ENCODE measurements around the gene TM9SF2. TPM values are rescaled to one million over a fixed set of nuclear protein-coding genes. Genes with fewer than 3 reads are reported as not detected.

TM9SF2 gene
- total RNA-seq, 1 donor from 2014 or later, result 122 TPM

DNA sequence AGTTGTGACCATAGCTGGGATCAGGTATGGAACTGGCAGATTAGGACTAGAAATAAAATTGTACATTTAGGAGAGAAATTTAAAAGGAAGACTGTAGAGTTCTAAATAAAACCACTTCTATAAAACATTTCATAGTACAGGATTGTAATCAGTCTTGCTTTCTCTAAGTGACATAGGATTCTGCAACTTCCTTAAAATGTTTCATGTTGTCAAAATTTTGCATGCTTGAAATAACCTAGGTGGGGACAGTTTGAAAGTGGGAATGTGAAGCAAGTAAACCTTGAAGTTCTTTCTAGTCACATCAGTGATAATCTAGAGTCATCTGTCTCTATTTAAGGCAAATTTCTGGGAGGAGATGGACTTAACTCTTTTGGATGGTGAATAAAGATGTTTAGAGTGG, 6.7 kb downstream of the TM9SF2 start:
- H3K4me3 Mint-ChIP-seq (ENCODE audit: unreplicated experiment), result no peak overlapping the region
- H3K27me3 Mint-ChIP-seq (ENCODE audit: unreplicated experiment), result no peaks in the 10 kb centered on the region
- peaks cover 45% of the 10 kb centered on the region for H3K4me1 Mint-ChIP-seq (ENCODE audit: unreplicated experiment)
- H3K9me3 Mint-ChIP-seq (ENCODE audit: unreplicated experiment), result no peaks in the 10 kb centered on the region
- no peak overlapping the region for H3K27ac Mint-ChIP-seq (ENCODE audit: unreplicated experiment)
- H3K36me3 Mint-ChIP-seq (ENCODE audit: unreplicated experiment), result peaks cover 14% of the 10 kb centered on the region
- TF ChIP-seq, protein P1, sequence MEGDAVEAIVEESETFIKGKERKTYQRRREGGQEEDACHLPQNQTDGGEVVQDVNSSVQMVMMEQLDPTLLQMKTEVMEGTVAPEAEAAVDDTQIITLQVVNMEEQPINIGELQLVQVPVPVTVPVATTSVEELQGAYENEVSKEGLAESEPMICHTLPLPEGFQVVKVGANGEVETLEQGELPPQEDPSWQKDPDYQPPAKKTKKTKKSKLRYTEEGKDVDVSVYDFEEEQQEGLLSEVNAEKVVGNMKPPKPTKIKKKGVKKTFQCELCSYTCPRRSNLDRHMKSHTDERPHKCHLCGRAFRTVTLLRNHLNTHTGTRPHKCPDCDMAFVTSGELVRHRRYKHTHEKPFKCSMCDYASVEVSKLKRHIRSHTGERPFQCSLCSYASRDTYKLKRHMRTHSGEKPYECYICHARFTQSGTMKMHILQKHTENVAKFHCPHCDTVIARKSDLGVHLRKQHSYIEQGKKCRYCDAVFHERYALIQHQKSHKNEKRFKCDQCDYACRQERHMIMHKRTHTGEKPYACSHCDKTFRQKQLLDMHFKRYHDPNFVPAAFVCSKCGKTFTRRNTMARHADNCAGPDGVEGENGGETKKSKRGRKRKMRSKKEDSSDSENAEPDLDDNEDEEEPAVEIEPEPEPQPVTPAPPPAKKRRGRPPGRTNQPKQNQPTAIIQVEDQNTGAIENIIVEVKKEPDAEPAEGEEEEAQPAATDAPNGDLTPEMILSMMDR (IDR thresholded peaks at IDR 0.05), result no peak
- DNase-seq (ENCODE audit: extremely low spot score, unreplicated experiment), result no peak

DNA sequence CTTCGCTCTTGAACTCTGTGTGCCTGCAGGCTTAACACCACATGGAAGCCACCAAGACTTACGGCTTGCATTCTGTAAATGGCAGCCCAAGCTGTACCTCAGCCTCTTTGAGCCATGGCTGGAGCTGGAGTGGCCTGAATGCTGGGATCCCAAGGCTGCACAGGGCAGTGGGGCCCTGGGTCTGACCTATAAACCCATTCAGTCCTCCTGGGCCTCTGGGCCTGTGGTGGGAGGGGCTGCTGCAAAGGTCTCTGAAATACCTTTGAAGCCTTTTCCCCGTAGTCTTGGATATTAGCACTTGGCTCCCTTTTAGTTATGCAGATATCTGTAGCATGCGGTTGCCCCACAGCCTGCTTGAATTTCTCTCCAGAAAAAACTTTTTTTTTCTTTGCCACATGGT, 8.2 kb downstream of the TM9SF2 start:
- peaks cover 14% of the 10 kb centered on the region for H3K36me3 Mint-ChIP-seq (ENCODE audit: unreplicated experiment)
- H3K9me3 Mint-ChIP-seq (ENCODE audit: unreplicated experiment), result no peaks in the 10 kb centered on the region
- H3K27ac Mint-ChIP-seq (ENCODE audit: unreplicated experiment), result no peak overlapping the region
- peaks cover 42% of the 10 kb centered on the region for H3K4me1 Mint-ChIP-seq (ENCODE audit: unreplicated experiment)
- H3K27me3 Mint-ChIP-seq (ENCODE audit: unreplicated experiment), result no peaks in the 10 kb centered on the region
- TF ChIP-seq, protein P1 (IDR thresholded peaks at IDR 0.05), result no peak
- no peak overlapping the region for H3K4me3 Mint-ChIP-seq (ENCODE audit: unreplicated experiment)
- no peak for DNase-seq (ENCODE audit: extremely low spot score, unreplicated experiment)

DNA sequence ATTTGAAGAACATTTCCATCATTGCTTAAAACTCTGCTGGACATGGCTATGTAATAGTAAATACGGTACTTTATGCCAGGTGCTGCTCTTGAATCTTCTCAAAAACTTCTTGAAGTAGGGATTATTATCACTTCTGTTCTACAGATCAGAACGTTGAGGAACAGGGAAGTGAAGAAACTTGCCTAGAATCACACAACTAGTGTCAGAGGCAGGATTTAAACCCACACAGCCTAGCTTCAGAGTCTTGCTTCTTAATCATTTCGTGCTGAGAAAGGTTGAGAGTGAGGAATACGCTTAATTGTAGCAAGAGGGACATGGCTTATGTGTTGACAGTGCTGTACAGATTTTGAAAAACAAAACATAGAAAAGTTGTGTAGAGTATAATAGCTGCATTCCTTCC, 13.5 kb downstream of the TM9SF2 start:
- no peak overlapping the region for H3K27ac Mint-ChIP-seq (ENCODE audit: unreplicated experiment)
- H3K4me3 Mint-ChIP-seq (ENCODE audit: unreplicated experiment), result no peak overlapping the region
- TF ChIP-seq, protein P1 (IDR thresholded peaks at IDR 0.05), result no peak
- peaks cover 35% of the 10 kb centered on the region for H3K4me1 Mint-ChIP-seq (ENCODE audit: unreplicated experiment)
- DNase-seq (ENCODE audit: extremely low spot score, unreplicated experiment), result no peak
- H3K27me3 Mint-ChIP-seq (ENCODE audit: unreplicated experiment), result no peaks in the 10 kb centered on the region
- H3K36me3 Mint-ChIP-seq (ENCODE audit: unreplicated experiment), result peaks cover 8% of the 10 kb centered on the region
- H3K9me3 Mint-ChIP-seq (ENCODE audit: unreplicated experiment), result no peaks in the 10 kb centered on the region

DNA sequence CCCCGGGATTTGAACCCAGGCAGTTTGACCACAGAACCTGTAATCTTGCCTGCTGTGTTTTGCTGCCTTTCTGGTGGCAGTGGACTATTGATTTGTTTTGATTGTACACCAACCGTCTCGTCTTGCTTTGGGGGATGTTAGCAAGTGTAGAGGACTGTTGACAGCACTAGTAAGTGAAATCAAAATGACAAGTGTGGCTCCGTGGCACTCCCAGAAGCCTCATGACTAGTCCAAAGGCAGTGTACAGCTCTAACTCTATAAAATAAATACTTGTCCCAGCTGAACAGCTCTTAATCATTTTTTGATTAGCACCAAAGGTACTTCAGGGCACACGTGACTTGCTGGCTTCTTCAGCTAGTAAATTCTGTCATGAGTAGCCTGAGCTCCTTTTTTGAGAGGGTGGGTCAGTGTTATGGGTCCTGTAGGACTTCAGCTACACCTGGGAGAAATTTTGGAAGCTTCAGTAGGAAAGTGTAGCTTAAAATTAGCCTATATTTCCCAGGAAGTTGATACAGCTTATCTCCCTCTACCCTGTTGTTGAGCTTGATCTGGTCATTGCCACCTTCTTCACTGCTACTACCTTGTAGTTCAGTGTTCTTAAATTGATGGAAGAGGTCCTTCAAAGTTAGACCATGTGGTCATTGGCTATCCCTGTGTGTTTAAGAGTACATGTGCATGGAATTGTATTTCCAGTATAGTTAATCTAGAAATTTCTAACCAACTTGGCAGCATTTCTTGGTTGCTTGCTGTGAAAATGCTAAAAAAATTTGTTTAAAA, 15.1 kb downstream of the TM9SF2 start:
- Mint-ChIP-seq H3K9me3 (ENCODE audit: unreplicated experiment) (no peaks in the 10 kb centered on the region), H3K27ac (ENCODE audit: unreplicated experiment) (no peak overlapping the region), H3K27me3 (ENCODE audit: unreplicated experiment) (no peaks in the 10 kb centered on the region), H3K4me3 (ENCODE audit: unreplicated experiment) (no peak overlapping the region), H3K4me1 (ENCODE audit: unreplicated experiment) (peaks cover 30% of the 10 kb centered on the region), H3K36me3 (ENCODE audit: unreplicated experiment) (peaks cover 12% of the 10 kb centered on the region)
- TF ChIP-seq, protein P1 (IDR thresholded peaks at IDR 0.05), result no peak
- DNase-seq (ENCODE audit: extremely low spot score, unreplicated experiment), result no peak

DNA sequence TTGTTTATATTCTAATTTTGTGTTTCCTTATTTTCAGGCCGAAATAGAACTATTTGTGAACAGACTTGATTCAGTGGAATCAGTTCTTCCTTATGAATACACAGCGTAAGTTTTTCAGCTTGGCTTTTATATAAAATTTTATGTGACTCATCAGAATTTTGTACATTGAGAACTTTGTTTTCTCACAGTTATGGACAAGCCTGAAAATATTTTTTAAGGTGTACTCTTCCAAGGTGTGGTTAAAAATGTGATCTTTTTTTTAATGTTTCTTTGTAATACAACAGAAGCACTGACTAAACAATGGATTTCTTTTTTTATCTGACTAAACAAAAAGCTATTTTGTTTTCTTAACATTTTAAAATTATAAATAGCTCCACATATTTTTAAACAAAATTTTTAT, 16.3 kb downstream of the TM9SF2 start:
- H3K27me3 Mint-ChIP-seq (ENCODE audit: unreplicated experiment), result no peaks in the 10 kb centered on the region
- H3K4me3 Mint-ChIP-seq (ENCODE audit: unreplicated experiment), result no peak overlapping the region
- TF ChIP-seq, protein P1 (IDR thresholded peaks at IDR 0.05), result no peak
- DNase-seq (ENCODE audit: extremely low spot score, unreplicated experiment), result no peak
- H3K9me3 Mint-ChIP-seq (ENCODE audit: unreplicated experiment), result no peaks in the 10 kb centered on the region
- no peak overlapping the region for H3K27ac Mint-ChIP-seq (ENCODE audit: unreplicated experiment)
- H3K36me3 Mint-ChIP-seq (ENCODE audit: unreplicated experiment), result peaks cover 20% of the 10 kb centered on the region
- H3K4me1 Mint-ChIP-seq (ENCODE audit: unreplicated experiment), result peaks cover 18% of the 10 kb centered on the region

Measured in osteocyte (in vitro differentiated cells).